NCI-H524 (cell line): ENCODE measurements around the gene SCUBE1.

ENCODE experiments used
- DNase-seq, 2 experiments: peaks; one replicate each; lab custom pipeline; 2025; lab: John Stamatoyannopoulos, UW

Gene SCUBE1

DNA sequence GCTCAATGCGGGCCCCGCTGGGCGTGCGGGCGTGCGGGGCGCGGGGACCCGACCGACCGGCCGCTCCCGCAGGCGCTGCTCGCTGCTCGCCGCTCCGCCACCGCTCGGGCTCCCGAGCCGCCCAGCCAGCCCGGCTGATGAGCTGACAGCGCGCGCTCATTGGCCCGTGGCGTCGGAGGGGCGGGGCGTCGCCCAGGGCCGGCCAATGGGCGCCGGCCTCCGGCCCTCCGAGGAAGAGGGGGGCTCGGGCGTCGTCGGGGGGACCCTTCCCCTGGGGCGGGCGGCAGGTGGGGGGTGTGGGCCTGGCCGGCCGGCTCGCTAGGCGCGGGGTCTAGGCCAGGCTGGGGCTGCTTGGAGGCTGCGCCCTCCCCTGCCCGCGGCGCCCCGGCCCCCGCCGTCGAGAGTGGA is at the start of gene SCUBE1:
TSS of gene SCUBE1 (minus strand) at position 111 of the 408 bp plus-strand sequence. CDS start 111 bp downstream, outside the sequence.
- peak; percentile 10 to 79 for DNase-seq

DNA sequence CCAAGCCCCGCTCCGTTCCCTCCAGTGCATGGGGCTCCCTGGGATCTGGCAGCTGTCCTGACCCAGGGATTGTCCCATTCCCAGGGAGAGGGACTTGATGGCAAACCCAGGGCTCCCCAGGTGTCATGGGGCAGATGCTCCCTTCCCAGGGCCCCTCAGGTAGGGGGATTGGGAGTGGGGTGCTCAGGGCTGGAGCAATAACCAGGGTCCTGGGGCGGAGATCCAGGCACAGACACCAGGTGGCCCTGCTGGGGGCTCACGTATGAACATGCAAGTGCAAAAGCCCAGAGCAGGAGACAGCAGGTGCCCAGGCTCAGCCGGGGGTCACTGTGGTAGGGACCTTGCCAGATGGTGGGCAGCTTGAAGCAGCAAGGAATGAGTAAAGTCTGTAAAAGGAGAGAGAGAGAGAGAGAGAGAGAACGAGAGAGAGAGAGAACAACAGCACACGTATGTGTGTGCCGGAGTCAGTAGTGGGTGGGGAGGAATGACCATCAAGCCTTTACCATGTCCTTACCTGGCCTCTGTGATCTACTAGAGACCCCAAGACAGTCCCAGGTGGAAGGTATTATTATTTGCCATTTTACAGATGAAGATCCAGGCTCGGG is 49.3 kb upstream of the SCUBE1 start:
- peak; percentile 71 to 91 for DNase-seq

DNA sequence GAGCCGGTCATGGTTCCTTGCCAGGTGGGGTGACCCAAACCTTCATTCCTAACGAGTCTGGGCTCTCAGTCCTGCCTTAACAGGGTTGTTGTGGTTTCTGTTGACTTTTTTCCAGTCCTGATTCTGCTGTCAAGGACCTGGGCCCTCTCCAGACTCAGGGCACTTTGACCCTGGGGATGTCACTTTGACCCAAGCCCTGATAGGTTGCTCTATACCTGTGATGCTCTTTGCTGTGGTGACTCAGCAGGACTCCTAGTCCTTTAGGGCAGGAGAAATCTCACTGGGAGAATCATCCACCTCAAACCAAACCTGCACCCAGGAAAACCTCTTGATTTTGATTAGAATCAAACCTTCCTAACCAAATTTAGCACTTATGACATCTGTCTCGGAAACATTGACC is 48.1 kb upstream of the SCUBE1 start:
- DNase-seq: no peak

DNA sequence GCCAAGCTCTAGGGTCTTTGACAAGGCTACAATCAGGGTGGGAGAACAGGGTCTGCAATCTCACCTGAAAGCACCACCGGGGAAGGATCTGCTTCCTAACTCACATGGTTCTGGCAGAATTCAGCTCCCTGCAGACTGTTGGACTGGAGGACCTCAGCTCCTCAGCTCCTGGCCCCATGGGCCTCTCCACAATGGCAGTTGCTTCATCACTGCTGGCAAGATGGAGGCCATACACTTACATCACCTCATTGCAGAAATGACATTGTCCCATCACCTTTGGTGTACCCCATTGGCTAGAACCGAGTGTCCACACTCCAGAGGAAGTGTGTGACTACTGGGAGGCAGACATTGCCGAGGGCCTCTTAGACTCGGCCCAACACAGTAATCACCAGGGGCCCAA is 47.7 kb upstream of the SCUBE1 start:
- DNase-seq: no peak

DNA sequence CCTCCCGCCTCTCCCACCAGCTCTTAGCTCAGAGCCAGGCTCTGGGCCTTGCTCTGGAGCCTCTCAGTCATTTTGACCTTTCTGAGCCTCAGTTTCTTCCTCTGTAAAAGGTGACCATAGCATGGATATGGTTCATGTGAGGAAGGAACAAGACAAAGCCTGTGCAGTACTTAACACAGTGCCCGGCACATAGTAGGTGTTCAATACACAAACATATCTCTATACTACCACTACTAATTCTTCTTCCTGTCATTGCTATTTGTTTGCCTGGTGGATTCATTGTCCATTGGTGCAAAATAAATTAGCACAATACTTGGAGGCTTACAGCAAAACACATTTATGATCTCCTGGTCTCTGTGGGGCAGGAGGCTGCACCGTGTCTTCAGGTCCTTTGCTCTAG is 47.0 kb upstream of the SCUBE1 start:
- no peak for DNase-seq

DNA sequence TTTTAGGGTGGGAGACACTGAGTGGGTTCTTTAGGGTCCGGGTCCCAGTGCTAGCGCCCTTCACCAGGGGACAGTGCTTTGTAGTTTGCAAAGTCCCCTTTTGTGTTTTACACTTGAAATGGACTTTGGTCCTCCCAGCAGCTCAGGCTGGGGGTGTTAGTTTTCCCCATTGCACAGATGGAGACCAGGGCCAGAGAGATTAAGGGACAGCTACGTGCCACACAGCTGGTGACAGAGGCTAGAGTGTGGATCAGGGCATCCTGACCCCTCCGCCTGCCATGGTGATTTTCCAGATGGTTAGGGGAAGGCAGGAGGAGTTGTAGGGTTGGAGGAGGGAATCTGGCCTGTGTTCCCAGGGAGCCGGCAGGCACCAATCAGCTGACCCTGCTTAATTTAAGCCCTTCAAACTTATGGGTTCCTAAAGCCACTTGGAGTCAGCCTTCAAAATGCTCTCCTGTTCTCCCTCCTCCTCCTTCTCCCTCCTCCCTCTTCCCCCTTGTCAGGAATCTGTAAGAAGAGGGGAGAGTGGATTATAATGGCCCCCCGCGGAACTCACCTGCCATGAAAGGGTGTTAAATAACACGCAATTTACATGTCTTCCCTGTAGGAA is 46.2 kb upstream of the SCUBE1 start:
- peak; percentile 98 to 99 for DNase-seq

DNA sequence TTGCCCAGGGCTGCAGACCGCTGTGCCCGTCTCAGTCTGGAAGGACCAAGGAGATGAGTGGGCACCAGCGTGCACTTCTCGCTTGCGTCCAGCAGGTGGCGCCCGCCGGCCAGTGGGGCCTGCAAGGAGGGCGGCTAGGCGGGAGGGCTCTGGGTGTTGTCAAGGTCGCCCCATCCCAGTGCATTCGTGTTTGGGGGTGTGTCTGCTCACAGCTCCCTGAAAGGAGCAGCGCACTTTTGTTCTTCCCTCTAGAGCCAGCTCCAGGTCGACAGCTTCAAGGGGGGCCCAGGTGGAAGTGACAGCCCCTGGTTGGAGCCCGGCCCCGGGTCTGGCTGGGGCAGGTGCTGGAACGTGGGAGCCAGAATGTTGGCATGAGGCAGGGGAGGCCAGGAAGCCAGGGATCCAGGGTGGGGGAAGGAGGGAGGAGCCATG is 45.3 kb upstream of the SCUBE1 start:
- peak; percentile 70 to 89 for DNase-seq

DNA sequence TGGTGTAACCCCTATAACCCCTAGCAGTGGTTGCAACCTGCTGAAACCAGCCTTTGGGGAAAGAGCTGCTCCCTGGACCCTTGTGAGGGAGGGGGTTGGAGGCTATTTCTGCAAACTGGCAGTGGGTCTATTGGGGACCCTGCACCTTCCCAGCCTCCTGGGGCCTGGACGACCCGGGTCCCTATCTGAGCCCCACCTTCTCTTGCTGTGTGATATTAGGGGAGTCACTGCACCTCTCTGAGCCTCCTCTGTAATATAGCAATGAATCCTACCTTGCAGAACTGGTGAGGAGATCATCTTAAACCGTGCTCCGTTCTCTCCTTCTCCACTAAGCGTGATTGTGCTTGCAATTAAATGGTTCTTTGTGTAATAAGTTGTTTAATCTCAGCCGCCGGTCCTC is 44.6 kb upstream of the SCUBE1 start:
- DNase-seq: no peak

DNA sequence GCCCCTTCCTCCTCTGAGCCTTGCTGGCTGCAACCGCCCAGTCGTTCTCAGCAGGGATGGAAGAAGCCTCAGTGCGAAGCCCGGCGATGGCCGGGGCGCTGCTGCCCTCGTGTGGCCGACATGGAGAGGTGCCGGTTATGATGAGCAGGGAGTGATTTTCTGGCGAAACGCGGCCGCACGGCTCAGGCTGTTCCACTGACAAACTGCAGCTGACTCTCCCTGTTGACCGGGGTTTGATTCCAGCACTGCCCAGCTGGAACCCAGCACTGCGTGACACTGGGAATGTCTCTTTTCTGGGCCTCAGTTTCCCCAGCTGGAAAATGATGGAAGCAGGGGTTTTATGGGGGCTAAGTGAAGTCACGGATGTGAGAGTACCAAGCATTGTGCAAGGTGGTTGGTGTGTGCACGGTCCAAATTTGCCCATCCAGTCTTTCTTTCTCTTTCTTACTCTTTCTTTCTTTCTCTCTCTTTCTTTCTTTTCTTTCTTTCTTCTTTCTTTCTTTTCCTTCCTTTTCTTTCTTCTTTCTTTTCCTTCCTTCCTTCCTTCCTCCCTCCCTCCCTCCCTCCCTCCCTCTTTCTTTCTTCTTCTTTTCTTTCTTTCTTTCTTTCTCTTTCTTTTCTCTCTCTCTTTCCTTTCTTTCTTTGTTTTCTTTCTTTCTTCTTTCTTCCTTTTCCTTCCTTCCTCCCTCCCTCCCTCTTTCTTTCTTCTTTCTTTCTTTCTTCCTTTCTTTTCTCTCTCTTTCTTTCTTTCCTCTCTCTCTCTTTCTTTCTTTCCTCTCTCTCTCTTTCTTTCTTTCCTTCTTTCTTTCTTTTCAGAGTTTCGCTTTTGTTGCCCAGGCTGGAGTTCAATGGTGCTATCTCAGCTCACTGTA is 42.8 kb upstream of the SCUBE1 start:
- DNase-seq: peak; percentile 57 to 75

DNA sequence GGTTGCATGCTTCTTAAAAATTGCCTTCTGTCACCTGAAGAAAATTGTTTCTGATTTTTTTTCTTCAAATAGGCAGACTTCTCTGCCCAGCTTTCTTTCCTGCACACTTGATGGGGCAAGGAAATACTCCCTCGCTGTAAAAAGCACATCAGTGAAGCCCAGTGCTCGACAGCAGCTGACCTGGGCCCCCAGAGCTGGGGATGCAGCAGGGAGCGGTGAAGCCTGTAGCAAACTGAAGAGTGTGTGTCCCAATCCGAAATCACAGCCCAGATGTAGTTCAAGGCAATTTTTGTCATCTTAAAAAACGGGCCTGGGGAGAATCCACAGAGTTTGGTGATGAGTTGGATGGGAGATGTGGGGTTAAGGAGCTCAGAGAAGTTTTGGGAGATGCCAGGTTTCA is 41.7 kb upstream of the SCUBE1 start:
- no peak for DNase-seq

DNA sequence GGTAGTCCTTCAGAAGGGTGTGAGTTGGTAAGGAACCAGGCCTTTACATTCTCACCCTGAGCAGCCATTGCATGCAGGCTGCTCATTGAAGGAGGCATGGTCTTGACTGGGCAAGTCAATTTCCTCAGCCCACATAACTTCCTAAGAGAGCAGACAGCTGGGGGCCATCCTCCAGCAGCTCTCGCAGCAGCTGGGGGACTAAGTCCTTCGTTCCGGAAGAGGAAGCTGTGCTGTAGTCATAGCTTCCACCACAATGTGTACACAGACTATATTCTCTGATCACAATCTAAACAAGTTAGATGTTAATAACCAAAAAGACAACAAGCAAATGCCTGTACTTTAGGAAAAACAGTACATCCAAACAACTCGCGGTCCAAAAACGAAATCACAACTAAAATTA is 38.5 kb upstream of the SCUBE1 start:
- DNase-seq: peak in 1 of 2 experiments; percentile 19

DNA sequence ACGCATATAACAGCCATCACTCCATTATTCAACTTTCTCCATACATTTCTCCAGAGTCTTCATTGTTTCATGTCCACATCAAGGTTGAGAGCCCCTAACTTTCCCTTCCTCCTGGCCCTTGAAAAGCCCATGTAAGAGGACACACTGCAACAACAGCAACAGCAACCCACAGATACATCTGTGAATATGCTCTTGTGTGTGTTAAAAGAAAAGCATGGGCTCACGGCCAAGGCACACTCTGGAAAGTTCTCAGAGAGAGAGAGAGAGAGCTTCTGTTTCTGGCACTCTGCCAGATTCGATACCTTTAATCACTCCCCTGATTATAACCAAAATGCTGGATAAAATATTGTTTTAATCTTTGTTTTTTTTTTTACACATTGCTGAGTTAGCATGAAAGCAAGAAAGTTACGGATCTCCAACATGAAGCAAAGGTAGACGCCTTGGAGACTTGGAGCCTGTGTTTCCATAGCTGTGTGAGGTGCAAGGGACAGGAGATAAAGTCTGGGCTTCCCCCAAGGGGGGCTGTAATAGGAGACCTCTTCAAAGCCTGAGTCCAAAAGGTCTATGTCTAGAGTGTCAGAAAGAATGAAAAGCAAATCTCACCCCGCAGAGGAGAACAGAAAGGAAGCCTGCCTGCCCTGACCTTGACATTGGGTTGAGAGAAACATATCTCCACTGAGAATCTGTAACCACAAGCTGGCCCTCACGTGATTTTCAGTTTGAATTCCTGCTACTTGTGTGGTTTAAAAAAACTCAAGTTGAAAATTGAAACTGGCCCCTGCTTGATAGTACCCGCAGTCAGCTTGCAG is 34.9 kb upstream of the SCUBE1 start:
- DNase-seq: no peak

DNA sequence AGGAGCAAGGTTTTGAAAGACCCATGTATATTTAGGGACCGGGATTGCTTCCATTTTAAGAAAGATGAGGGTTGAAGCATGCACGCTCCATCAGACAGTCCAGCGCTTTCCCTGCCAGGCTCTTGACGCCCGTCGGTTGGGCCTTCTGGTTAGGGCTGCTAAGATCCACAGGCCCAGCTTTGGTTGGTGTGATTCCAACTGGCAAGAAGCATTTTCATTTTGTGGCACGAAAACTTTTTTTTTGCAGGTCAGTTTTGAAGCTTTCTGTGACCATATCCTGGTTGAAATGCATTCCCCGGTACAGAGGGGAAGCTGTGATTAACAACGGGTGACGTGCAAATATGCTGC is 34.4 kb upstream of the SCUBE1 start:
- no peak for DNase-seq

DNA sequence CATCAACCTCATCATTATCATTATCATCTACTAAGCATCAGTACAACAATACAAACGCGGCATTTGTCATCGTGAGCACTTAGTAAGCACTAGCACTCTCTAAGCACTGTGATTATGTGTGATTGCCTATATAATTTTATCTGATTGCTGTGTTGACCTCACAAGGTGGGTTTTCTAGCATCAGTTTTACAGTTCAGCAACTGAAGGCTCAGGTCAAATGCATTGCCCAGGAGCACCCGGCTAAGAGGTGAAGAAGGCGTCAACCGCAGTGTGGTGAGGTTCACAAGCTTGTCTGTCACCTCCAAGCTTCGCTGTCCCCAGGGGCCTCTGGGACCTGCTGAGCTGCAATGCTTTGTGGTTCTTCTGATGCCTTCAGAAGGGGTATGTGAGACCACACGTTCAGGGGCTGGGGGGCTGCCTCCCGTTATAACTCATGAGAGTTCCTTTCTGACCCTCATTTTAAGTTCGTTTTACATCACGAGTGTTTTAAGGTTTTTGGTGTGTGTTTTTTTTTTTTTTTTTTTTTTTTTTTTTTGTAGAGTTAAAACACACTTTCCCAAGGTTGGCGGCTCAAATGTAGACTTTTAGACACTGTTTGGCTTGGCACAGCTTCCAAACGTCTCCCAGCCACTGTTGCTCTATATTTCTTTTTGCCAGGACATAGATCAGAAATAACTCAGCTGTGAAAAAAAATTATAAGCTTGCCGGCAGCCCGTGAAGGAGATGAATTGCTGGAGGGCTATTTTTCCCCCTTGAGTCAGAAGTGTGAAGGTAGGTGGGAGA is 33.8 kb upstream of the SCUBE1 start:
- DNase-seq: no peak

DNA sequence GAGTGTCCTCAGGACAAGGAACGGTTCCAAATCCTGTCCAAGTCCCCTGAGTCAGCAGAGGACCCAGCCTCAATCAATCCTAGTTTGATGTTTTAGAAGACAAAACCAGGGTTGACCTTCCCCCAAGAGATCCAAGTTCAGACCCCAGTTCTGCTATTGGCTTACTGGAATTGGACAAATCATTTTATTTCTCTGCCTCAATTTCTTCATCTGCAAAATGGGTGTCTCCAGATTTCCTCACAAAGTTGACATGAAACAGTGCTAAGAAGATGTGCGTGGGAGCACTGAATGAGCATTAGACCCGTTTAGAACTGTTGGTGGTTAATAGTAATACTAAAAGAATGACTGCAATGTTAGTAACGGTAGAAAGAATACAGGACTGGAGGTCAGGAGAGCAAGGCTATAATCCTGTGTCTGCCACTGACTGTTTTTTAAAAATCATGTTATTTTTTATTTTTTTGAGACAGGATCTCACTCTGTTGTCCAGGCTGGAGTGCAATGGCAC is 32.8 kb upstream of the SCUBE1 start:
- no peak for DNase-seq

DNA sequence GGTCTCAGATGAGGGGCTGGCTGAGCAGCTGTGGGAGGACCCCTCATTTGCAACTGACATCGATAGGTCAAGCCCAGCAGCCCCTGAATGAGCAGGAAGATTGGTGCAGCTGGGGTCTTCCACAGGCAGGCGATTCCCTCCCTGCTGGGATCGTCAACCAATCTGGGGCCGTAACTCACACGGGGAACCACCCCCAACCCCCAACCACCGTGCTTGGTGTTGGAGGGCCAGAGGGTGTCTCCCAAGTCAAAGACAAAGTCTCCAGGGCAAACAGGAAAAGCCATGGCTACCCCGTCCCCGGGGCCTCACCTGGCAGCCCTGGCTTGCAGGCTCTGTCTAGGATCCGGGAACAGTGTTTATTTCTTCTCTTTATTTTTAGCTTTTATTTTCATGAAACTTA is 26.9 kb upstream of the SCUBE1 start:
- DNase-seq: no peak

DNA sequence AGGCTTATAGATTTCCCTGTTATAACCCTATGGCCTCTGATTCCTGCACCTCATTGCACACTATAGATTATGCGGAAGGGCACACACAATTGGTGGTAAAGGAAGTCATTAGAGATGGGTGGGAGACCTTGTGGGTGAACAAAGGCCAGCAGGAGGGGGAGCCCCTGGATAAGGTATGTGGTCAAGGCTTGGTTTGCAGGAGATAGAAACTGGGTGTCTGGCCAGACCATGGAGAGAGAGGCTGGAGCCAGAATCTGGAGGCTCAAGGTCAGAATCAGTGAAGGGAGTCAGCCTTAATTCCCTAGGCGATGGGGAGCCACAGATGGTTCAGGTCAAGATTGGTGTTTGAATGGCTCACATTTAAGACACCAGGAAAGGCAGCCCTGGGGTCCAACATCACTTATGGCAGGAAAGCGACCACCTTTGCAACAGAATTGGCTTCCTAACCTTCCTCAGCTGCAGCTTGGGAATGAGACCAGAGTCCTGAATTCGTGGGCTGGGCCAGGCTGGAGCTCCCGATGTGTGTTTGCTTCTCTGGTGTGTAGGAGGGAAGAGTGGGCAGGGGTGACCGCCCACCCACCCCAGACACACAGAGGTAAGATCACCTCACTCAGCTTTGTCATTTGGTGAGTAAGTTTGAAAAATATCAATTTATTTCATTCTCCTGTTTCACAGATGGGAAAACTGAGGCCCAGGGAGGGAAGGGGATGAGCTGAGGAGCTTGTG is 22.7 kb upstream of the SCUBE1 start:
- DNase-seq: no peak

DNA sequence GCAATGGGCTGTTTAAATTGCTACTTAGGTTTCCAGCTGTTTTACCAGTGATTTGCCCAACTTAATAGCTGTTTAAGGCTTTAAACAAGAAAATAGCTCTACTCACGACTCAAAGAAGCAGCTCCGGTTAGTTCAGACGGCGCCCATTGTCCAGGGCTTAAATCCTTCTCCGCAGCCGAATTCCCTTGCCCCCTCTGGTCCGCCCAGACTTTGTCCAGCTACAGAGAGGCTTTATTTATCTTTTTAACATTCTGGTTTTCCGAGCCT is 20.9 kb upstream of the SCUBE1 start:
- no peak for DNase-seq

DNA sequence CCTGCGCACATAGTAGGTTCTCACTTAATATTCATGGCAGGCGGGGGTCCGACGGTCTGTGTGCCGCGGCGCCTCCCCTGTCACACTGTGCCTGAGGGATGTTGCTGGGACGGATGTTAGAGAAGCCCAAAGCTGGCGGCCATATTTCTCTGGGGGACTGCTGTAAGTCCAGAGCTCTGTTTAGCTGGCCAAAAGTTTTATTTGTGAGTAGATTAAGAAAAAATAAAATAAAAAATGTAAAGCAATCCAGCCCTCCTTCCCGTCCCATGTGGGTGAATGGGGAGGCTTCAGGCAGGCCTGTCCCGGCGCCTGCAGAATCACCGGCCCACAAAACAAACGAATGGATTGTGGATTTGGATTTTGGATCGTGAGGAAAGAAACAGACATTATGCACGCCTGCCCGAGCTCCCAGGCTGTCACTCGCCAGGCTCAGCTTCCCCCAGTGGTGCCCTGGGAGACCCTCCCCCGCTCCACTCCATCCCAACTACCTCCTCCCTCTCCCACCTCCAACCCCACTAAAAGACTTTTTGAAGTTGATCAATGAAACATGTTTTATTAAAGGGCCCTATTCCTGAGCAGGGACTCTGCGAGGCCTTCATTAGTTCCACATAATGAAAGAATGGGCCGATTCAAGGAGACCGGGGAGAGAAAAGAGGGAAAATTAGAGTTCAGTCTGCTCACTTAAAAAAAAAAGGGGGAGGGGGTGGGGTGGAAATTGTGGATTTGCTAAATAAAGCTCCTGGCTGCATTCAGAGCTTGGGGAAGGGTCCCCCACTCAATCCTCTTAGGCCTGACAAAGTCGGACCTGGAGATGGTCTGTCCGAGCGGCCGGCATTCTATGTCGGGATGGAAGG is 20.4 kb upstream of the SCUBE1 start:
- DNase-seq: no peak

DNA sequence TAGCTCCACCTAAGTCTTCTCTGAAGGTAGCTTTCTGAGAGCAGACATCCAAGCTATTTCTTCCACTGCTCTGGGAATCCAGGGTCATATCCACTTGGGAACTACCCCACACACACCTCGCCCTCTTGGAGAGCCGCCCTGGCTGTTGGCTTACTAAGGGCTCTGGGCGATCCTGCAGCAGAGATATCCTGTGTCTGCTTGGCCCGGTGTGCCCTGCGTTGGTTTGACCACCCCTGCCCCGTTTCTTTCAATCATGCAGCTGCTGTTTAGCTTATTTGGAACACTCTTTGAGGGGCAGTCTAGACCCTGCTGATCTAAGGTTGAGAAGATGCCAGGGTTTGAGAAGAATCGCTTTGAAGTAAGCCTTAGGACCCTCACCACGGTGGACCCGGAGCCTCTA is 17.4 kb upstream of the SCUBE1 start:
- no peak for DNase-seq
